PC-3 (cell line): ENCODE measurements around the gene GGA1. TPM values are rescaled to one million over a fixed set of nuclear protein-coding genes. Genes with fewer than 3 reads are reported as not detected.

Source experiments
- ATAC-seq: fragments of 200-7000 bp; cut with Tn5 transposase; 2 replicates; pipeline ENCODE4 v1.9.1; 2020; ENCODE audit warnings: mild to moderate bottlenecking, moderate library complexity
- BruUV-seq: library from RNA; stranded (reverse); fragments of 400-500 nt; replicated peaks from 2 replicates; lab custom pipeline; 2021; lab: Mats Ljungman, UMichigan
- CTCF ChIA-PET: fragments of 300-600 bp; sonication (Branson Sonifier 250); formaldehyde crosslinking; loops from one replicate; lab custom pipeline; 2022; ENCODE audit warnings: antibody characterized with exemption; lab: Charles Lee
- POLR2A ChIA-PET: fragments of 300-600 bp; sonication (Branson Sonifier 250); formaldehyde crosslinking; loops from one replicate; lab custom pipeline; 2022; ENCODE audit warnings: antibody characterized with exemption; ENCODE audit not compliant: unreplicated experiment; lab: Charles Lee
- DNase-seq: peaks from one replicate; pipeline ENCODE4 v3.0.0-alpha.2; 2015
- H2AFZ ChIP-seq: fragments of 300-600 bp; sonication (generic); 2 replicates; pipeline ENCODE4 v1.6.0; 2016; ENCODE audit warnings: antibody characterized with exemption, low read length
- H3F3A ChIP-seq: fragments of 300-600 bp; sonication (generic); one replicate; pipeline ENCODE4 v1.6.0; 2017; ENCODE audit warnings: antibody characterized with exemption, low read length, control low read depth, mild to moderate bottlenecking; ENCODE audit not compliant: unreplicated experiment
- H3K27ac ChIP-seq: fragments of 300-600 bp; sonication (generic); 2 replicates; pipeline ENCODE4 v1.5.1; 2016; ENCODE audit warnings: mild to moderate bottlenecking, low read length
- H3K27me3 ChIP-seq: fragments of 300-600 bp; sonication (generic); 2 replicates; pipeline ENCODE4 v1.6.1; 2016; ENCODE audit warnings: low read length, mixed read lengths
- H3K36me3 ChIP-seq: fragments of 300-600 bp; sonication (generic); 2 replicates; pipeline ENCODE4 v1.6.1; 2016; ENCODE audit warnings: low read depth, mixed run types, low read length, mixed read lengths
- H3K4me1 ChIP-seq: fragments of 300-600 bp; sonication (generic); 2 replicates; pipeline ENCODE4 v1.5.1; 2016; ENCODE audit warnings: low read length; ENCODE audit not compliant: insufficient read depth
- H3K4me2 ChIP-seq: fragments of 300-600 bp; sonication (generic); 2 replicates; pipeline ENCODE4 v1.6.0; 2016; ENCODE audit warnings: low read length
- H3K4me3 ChIP-seq: fragments of 300-600 bp; sonication (generic); 2 replicates; pipeline ENCODE4 v1.5.1; 2016; ENCODE audit warnings: mild to moderate bottlenecking, low read length, mixed read lengths
- H3K79me2 ChIP-seq: fragments of 300-600 bp; sonication (generic); 2 replicates; pipeline ENCODE4 v1.6.1; 2017; ENCODE audit warnings: low read length, mixed read lengths
- H3K9ac ChIP-seq: fragments of 300-600 bp; sonication (generic); 2 replicates; pipeline ENCODE4 v1.6.0; 2016; ENCODE audit warnings: mild to moderate bottlenecking, low read length
- H3K9me2 ChIP-seq: fragments of 300-600 bp; sonication (generic); replicated peaks from 2 replicates; pipeline ENCODE4 v1.6.1; 2016; ENCODE audit warnings: mixed run types, low read length, mixed read lengths
- H3K9me3 ChIP-seq: fragments of 300-600 bp; sonication (generic); 2 replicates; pipeline ENCODE4 v1.6.1; 2016; ENCODE audit warnings: low read length, mixed read lengths
- H4K20me1 ChIP-seq: fragments of 300-600 bp; sonication (generic); 2 replicates; pipeline ENCODE4 v1.6.1; 2016; ENCODE audit warnings: low read length, mixed read lengths
- EZH2 ChIP-seq: fragments of 300-600 bp; sonication (generic); IDR thresholded peaks from one replicate; pipeline ENCODE4 v1.6.1; 2017; ENCODE audit warnings: antibody characterized with exemption, mild to moderate bottlenecking, low read length; ENCODE audit not compliant: unreplicated experiment
- EZH2phosphoT487 ChIP-seq: fragments of 300-600 bp; sonication (generic); IDR thresholded peaks from 2 replicates; pipeline ENCODE4 v1.6.1; 2018; ENCODE audit warnings: mild to moderate bottlenecking, antibody characterized with exemption, low read length, borderline replicate concordance
- intact Hi-C: fragments of 100-400 bp; cut with micrococcal nuclease; formaldehyde crosslinking; loops from 2 replicates; pipeline ENCODE4 v1.9.0; 2023
- total RNA-seq: library from RNA; depleted of rRNA; stranded (reverse); fragments of >200 nt; gene quantifications from 2 replicates; pipeline ENCODE4 v1.2.3, GENCODE V29; 2014
- TF ChIP-seq, protein P1 (sequence below): fragments of 300-600 bp; sonication (generic); conservative IDR thresholded peaks from 2 replicates; pipeline ENCODE4 v1.5.1; 2017; ENCODE audit warnings: antibody characterized with exemption, low read depth, mild to moderate bottlenecking, low read length

GGA1 gene
- total RNA-seq, 1 experiment from 2014 or later: 49.1 TPM

DNA sequence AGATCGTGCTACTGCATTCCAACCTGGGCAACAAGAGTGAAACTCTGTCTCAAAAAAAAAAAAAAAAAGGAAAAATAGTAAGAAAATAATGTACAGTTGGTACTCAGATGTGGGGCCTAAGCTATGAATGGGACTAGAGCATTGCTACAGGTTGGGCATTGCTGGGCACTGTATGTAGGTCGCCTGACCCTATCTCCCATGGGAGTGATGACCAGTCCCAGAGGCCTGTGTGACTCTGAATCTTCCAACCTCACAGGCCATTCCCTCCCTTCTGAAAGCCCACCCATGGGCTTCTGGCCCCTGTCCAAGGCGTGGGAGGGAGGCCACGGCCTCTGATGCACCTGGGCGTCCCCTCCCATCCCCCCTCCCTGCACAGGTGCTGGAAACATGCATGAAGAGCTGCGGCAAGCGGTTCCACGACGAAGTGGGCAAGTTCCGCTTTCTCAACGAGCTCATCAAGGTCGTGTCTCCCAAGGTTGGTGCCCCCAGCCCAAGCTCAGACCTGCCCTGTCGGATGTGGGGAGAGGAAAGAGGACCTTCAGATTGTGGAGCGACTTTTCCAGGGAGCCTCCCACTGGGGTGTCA, 9.5 kb downstream of the GGA1 start:
- H4K20me1 ChIP-seq: no peaks in the 10 kb centered on the region
- POLR2A ChIA-PET: interaction anchor here (0.7 kb wide), 1 partner anchor 59 kb away, joined by 4 read pairs; no protein-coding TSS in a partner anchor
- DNase-seq (no peak), ATAC-seq (no peak)
- no peaks in the 10 kb centered on the region for H3K27me3 ChIP-seq
- H3K4me2 ChIP-seq: no peak overlapping the region
- no peak overlapping the region for H3K27ac ChIP-seq
- H3K4me1 ChIP-seq: no peaks in the 10 kb centered on the region
- no peak overlapping the region for H2AFZ ChIP-seq
- intact Hi-C loops: no loop called here
- no peak for TF ChIP-seq EZH2phosphoT487
- TF ChIP-seq EZH2: no peak
- TF ChIP-seq, protein P1, sequence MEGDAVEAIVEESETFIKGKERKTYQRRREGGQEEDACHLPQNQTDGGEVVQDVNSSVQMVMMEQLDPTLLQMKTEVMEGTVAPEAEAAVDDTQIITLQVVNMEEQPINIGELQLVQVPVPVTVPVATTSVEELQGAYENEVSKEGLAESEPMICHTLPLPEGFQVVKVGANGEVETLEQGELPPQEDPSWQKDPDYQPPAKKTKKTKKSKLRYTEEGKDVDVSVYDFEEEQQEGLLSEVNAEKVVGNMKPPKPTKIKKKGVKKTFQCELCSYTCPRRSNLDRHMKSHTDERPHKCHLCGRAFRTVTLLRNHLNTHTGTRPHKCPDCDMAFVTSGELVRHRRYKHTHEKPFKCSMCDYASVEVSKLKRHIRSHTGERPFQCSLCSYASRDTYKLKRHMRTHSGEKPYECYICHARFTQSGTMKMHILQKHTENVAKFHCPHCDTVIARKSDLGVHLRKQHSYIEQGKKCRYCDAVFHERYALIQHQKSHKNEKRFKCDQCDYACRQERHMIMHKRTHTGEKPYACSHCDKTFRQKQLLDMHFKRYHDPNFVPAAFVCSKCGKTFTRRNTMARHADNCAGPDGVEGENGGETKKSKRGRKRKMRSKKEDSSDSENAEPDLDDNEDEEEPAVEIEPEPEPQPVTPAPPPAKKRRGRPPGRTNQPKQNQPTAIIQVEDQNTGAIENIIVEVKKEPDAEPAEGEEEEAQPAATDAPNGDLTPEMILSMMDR: no peak
- no peaks in the 10 kb centered on the region for H3K9me2 ChIP-seq
- H3K4me3 ChIP-seq: no peak overlapping the region
- H3K36me3 ChIP-seq: no peaks in the 10 kb centered on the region
- no TSS peak for BruUV-seq
- no peaks in the 10 kb centered on the region for H3F3A ChIP-seq
- CTCF ChIA-PET: no interaction called here
- no peak overlapping the region for H3K9ac ChIP-seq
- H3K79me2 ChIP-seq: no peaks in the 10 kb centered on the region
- H3K9me3 ChIP-seq: no peaks in the 10 kb centered on the region

DNA sequence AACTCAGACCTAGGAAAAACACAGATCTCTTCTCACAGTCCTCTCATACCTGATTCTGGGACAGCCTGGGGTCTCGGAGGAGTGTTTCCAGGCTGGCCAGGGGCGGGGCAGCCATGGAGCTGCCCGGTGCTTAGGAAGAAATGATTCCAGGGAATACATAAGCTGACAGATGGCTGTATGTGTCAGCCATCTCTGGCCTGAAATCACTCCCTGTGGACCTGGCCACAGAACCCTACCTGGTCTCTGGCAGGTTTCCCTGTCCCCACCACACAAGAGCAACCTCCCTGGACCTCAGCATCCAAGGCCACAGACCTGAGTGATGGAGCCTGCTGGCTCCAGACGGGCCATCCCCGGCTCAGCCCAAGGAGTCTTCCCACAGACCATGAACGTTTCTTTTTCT, 10.0 kb downstream of the GGA1 start:
- no peak overlapping the region for H3K9ac ChIP-seq
- no peaks in the 10 kb centered on the region for H3K79me2 ChIP-seq
- H3K4me1 ChIP-seq: no peaks in the 10 kb centered on the region
- H3F3A ChIP-seq: no peaks in the 10 kb centered on the region
- H2AFZ ChIP-seq: no peak overlapping the region
- intact Hi-C loops: no loop called here
- H3K36me3 ChIP-seq: no peaks in the 10 kb centered on the region
- H3K27ac ChIP-seq: no peak overlapping the region
- CTCF ChIA-PET: interaction anchor here (0.6 kb wide), 1 partner anchor 173 kb away, joined by 7 read pairs; no protein-coding TSS in a partner anchor
- no peak overlapping the region for H3K4me3 ChIP-seq
- ATAC-seq (no peak), DNase-seq (no peak)
- no peaks in the 10 kb centered on the region for H3K9me3 ChIP-seq
- BruUV-seq: no TSS peak
- H4K20me1 ChIP-seq: no peaks in the 10 kb centered on the region
- no peaks in the 10 kb centered on the region for H3K27me3 ChIP-seq
- H3K4me2 ChIP-seq: no peak overlapping the region
- POLR2A ChIA-PET: interaction anchor here (0.7 kb wide), 1 partner anchor 59 kb away, joined by 4 read pairs; no protein-coding TSS in a partner anchor
- no peaks in the 10 kb centered on the region for H3K9me2 ChIP-seq
- no peak for TF ChIP-seq EZH2
- TF ChIP-seq, protein P1: no peak
- TF ChIP-seq EZH2phosphoT487: no peak

DNA sequence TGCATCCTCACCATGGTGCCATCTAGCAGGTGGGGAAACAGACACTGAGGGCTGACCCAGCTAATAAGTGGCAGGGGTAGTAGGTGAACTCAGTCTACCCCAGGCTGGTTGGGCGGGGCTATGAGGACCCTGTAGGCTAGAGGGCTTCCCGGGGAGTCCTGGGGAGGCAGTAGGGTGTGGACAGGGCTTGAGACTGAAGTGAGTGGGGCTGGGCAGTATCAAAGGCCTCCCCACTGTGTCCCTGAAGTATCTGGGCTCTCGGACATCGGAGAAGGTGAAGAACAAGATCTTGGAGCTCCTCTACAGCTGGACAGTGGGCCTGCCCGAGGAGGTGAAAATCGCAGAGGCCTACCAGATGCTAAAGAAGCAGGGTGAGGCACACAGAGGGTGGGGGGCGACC, 11.4 kb downstream of the GGA1 start:
- Histone ChIP-seq H3K4me3 (no peak overlapping the region), H3K27ac (no peak overlapping the region), H4K20me1 (no peaks in the 10 kb centered on the region), H3K36me3 (no peaks in the 10 kb centered on the region), H3K4me1 (no peaks in the 10 kb centered on the region), H3K27me3 (no peaks in the 10 kb centered on the region), H3K9me3 (no peaks in the 10 kb centered on the region), H3K9ac (no peak overlapping the region), H3K4me2 (no peak overlapping the region), H3K79me2 (no peaks in the 10 kb centered on the region), H3F3A (no peaks in the 10 kb centered on the region), H2AFZ (no peak overlapping the region), H3K9me2 (no peaks in the 10 kb centered on the region)
- intact Hi-C loops: no loop called here
- ATAC-seq: no peak
- DNase-seq: no peak
- POLR2A ChIA-PET: no interaction called here
- TF ChIP-seq EZH2 (no peak), EZH2phosphoT487 (no peak)
- TF ChIP-seq, protein P1: no peak
- CTCF ChIA-PET: no interaction called here
- no TSS peak for BruUV-seq
